ENCODE measurements around the gene DPT. TPM values are rescaled to one million over a fixed set of nuclear protein-coding genes. Genes with fewer than 3 reads are reported as not detected.

DPT gene
- total RNA-seq, 4 donors from 2014 or later: 131 to 725 (median 412) TPM

DNA sequence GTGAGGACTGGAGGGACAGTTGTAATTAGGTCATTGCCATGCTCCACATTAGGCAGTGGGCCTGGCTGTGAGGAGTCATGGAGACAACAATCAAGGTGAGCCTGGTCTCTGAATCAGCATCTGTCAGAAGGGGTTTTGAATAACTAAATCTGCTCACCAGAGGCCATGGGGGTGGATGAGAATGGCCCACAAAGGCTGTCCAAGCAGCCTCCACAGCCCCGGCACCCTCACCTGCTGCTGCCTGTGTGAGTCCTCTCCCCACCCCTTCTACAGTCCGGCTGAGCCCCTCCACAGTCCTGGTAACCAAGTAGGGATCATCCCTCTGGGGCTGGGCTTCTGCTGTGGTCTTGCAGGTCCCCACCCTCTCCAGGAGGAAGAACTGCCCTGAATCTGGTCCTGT, 2.3 kb downstream of the DPT start:
- TF ChIP-seq, protein P1, sequence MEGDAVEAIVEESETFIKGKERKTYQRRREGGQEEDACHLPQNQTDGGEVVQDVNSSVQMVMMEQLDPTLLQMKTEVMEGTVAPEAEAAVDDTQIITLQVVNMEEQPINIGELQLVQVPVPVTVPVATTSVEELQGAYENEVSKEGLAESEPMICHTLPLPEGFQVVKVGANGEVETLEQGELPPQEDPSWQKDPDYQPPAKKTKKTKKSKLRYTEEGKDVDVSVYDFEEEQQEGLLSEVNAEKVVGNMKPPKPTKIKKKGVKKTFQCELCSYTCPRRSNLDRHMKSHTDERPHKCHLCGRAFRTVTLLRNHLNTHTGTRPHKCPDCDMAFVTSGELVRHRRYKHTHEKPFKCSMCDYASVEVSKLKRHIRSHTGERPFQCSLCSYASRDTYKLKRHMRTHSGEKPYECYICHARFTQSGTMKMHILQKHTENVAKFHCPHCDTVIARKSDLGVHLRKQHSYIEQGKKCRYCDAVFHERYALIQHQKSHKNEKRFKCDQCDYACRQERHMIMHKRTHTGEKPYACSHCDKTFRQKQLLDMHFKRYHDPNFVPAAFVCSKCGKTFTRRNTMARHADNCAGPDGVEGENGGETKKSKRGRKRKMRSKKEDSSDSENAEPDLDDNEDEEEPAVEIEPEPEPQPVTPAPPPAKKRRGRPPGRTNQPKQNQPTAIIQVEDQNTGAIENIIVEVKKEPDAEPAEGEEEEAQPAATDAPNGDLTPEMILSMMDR (IDR thresholded peaks at IDR 0.05; ENCODE audit: low read depth): no peak

DNA sequence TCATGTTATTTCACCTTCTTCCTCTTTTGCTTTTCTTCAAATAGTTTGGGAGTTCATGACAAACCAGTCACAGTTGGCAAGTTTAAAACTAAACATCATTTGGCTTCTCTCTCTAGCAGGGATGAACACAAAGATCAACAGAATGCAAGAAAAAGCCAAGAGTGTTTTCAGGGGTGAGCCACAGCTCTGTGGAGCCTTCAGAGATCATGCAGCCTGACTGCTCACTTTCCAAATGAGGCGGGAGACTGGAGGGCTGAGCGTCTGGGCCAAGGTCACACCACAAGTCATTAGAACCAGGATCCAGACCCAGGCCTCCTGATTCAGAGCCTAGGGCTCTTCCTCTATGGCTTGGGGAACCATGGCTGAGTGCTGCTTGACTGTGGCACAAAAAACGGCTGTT, 2.7 kb downstream of the DPT start:
- TF ChIP-seq, protein P1 (IDR thresholded peaks at IDR 0.05; ENCODE audit: low read depth): no peak

DNA sequence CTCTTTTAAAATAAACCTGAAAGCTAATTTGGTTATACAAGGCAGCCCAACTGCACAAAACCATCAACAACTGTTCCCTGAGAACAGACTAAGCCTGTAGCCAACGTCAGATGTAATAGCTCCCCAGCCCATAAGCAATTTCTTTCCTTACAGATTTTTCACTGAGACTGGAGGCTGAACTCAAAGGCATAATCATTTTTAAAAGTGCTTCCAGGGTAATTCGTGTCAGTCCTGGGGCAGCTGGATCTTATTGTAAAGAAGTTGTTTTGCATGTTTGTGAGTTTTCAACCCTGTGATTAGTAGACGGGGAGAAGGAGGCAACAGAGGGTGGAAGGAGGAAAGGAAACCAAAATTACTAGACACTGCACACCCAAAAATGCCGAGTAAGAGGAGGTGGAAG, 3.2 kb downstream of the DPT start:
- TF ChIP-seq, protein P1 (IDR thresholded peaks at IDR 0.05; ENCODE audit: low read depth): no peak

GRCh38 chr1:168725060-168725459, 3.9 kb downstream of the DPT start:
- TF ChIP-seq, protein P1 (IDR thresholded peaks at IDR 0.05; ENCODE audit: low read depth): no peak

DNA sequence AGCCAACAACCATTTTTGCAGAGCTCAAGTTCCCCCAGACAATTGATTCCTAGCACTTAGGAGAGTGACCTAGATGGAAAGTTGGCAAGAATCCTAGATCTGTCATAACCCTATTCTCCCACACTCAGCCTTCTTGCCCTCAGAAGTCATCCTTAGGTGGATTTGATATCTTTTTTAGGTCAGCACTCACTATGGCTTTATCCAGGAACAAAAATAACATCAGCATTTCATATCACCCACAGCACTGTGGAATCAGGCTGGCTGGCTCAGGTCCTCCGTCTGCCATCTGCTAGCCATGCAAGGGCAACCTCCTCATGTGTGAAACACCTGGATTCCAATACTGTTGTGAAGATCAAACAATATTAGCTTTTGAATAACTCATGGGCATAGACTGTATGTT, 6.0 kb downstream of the DPT start:
- TF ChIP-seq, protein P1 (IDR thresholded peaks at IDR 0.05; ENCODE audit: low read depth): no peak

DNA sequence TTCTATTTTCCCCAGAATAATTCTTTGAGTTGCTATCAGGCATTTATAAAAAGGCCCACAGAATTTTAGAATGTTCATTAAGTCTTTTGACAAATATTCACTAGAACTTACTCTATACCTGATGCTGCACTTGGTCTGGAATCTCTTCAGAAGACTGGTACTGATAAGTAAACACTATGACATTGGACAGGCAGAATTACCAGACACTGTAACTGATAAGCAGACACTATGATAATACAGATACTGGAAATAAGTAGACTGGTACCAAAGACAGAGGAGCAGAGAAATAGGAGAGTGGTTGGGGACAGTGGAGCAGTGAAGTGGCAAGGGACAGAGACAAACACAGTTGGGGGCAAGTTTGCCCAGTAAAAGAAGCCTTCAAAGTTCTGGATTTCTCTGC, 8.2 kb downstream of the DPT start:
- TF ChIP-seq, protein P1 (IDR thresholded peaks at IDR 0.05; ENCODE audit: low read depth): no peak

GRCh38 chr1:168719306-168720111, 9.5 kb downstream of the DPT start:
- TF ChIP-seq, protein P1 (IDR thresholded peaks at IDR 0.05; ENCODE audit: low read depth): no peak

Data from subcutaneous adipose tissue (tissue), 4 donors.